Neural progenitor cell (in vitro differentiated cells): ENCODE data around the gene INPP1.

Experiments
- CTCF ChIP-seq: fragments of 200-600 bp; sonication (generic); IDR thresholded peaks from 2 replicates; pipeline ENCODE4 v1.5.1; 2017; ENCODE audit warnings: antibody characterized with exemption, mild to moderate bottlenecking
- EZH2phosphoT487 ChIP-seq: fragments of 200-600 bp; sonication (generic); IDR thresholded peaks from 2 replicates; pipeline ENCODE4 v1.6.1; 2017; ENCODE audit warnings: antibody characterized with exemption

- no peak for TF ChIP-seq EZH2phosphoT487
- no peak for TF ChIP-seq CTCF
Observed at GRCh38 chr2:190410166-190410565, 66.8 kb downstream of the INPP1 start.
